Fibroblast of lung (primary cell): ENCODE measurements around the gene SUFU. TPM values are rescaled to one million over a fixed set of nuclear protein-coding genes. Genes with fewer than 3 reads are reported as not detected.

ENCODE experiments used
- DNase-seq, 2 donors: peaks; one replicate each; pipeline versions ENCODE4 v3.0.0 to v3.0.0-alpha.2; 2010; ENCODE audit warnings: low read depth in 2 of 2
- H2AFZ ChIP-seq: 2 replicates; pipeline ENCODE4 v1.5.1; 2012; ENCODE audit warnings: low read length, control low read depth, inconsistent platforms
- H3K27ac ChIP-seq: 2 replicates; pipeline ENCODE4 v1.5.1; 2011; ENCODE audit warnings: low read length, control low read depth; ENCODE audit not compliant: insufficient read depth
- H3K27me3 ChIP-seq: 2 replicates; pipeline ENCODE4 v1.5.1; 2011; ENCODE audit warnings: mild to moderate bottlenecking, low read length; ENCODE audit not compliant: control insufficient read depth, insufficient read depth
- H3K36me3 ChIP-seq: 2 replicates; pipeline ENCODE4 v1.5.1; 2011; ENCODE audit warnings: low read length; ENCODE audit not compliant: control insufficient read depth, insufficient read depth
- H3K4me1 ChIP-seq: 2 replicates; pipeline ENCODE4 v1.5.1; 2011; ENCODE audit warnings: low read length; ENCODE audit not compliant: control insufficient read depth, insufficient read depth; ENCODE audit errors: extremely low read depth
- H3K4me2 ChIP-seq: 2 replicates; pipeline ENCODE4 v1.5.1; 2011; ENCODE audit warnings: low read length, control low read depth; ENCODE audit not compliant: insufficient read depth; ENCODE audit errors: extremely low read depth
- H3K4me3 ChIP-seq, 4 experiments: fragments of 200-600 bp in 1 of 4; sonication (generic) in 1 of 4; replicated peaks in 1 of 4; 2 replicates each; pipeline ENCODE4 v1.5.1; 2011 to 2016; ENCODE audit warnings: low read length in 4 of 4, low read depth in 3 of 4, mild to moderate bottlenecking in 3 of 4, control low read depth in 2 of 4, inconsistent platforms in 1 of 4, mixed read lengths in 1 of 4; ENCODE audit not compliant: insufficient read depth in 1 of 4; ENCODE audit errors: control extremely low read depth in 1 of 4
- H3K79me2 ChIP-seq: 2 replicates; pipeline ENCODE4 v1.5.1; 2012; ENCODE audit warnings: mild to moderate bottlenecking, low read length, inconsistent platforms; ENCODE audit not compliant: control insufficient read depth, insufficient read depth
- H3K9ac ChIP-seq: 2 replicates; pipeline ENCODE4 v1.5.1; 2011; ENCODE audit warnings: mild to moderate bottlenecking, low read length, control low read depth; ENCODE audit not compliant: insufficient read depth
- H3K9me3 ChIP-seq: 2 replicates; pipeline ENCODE4 v1.5.1; 2012; ENCODE audit warnings: low read depth, low read length; ENCODE audit not compliant: control insufficient read depth, insufficient read depth
- H4K20me1 ChIP-seq: 2 replicates; pipeline ENCODE4 v1.5.1; 2011; ENCODE audit warnings: low read length; ENCODE audit not compliant: control insufficient read depth, insufficient read depth; ENCODE audit errors: extremely low read depth
- EZH2 ChIP-seq: IDR thresholded peaks from 2 replicates; pipeline ENCODE4 v1.5.1; 2012; ENCODE audit warnings: low read length, control low read depth, mild to moderate bottlenecking; ENCODE audit errors: missing control alignments
- polyA plus RNA-seq, 2 donors: library from polyadenylated mRNA; depleted of rRNA in 1 of 2; stranded (reverse) in 1 of 2; unstranded in 1 of 2; fragments of >200 nt; gene quantifications; 2 replicates each; pipeline ENCODE4 v1.2.1, GENCODE V29; 2011 to 2012; ENCODE audit warnings: missing spikeins in 1 of 2
- total RNA-seq: library from RNA; depleted of rRNA; stranded (reverse); fragments of >200 nt; gene quantifications from 2 replicates; pipeline ENCODE4 v1.2.1, GENCODE V29; 2014
- TF ChIP-seq, protein P1 (sequence below), 2 donors: IDR thresholded peaks in 1 of 2; conservative IDR thresholded peaks in 1 of 2; 1 replicate in 1 of 2; 2 replicates in 1 of 2; pipeline ENCODE4 v1.5.1; 2011 to 2012; ENCODE audit warnings: low read length in 2 of 2, control low read depth in 1 of 2, inconsistent platforms in 1 of 2, low read depth in 1 of 2, mild to moderate bottlenecking in 1 of 2

The SUFU gene
- total and polyA plus RNA-seq, 2 donors (not counting 1 experiment from before 2014, with no cell fraction given) = 4.3 to 5.6 TPM

- H4K20me1 ChIP-seq = no peaks in the 10 kb centered on the region
- TF ChIP-seq EZH2 = no peak
- TF ChIP-seq, protein P1, sequence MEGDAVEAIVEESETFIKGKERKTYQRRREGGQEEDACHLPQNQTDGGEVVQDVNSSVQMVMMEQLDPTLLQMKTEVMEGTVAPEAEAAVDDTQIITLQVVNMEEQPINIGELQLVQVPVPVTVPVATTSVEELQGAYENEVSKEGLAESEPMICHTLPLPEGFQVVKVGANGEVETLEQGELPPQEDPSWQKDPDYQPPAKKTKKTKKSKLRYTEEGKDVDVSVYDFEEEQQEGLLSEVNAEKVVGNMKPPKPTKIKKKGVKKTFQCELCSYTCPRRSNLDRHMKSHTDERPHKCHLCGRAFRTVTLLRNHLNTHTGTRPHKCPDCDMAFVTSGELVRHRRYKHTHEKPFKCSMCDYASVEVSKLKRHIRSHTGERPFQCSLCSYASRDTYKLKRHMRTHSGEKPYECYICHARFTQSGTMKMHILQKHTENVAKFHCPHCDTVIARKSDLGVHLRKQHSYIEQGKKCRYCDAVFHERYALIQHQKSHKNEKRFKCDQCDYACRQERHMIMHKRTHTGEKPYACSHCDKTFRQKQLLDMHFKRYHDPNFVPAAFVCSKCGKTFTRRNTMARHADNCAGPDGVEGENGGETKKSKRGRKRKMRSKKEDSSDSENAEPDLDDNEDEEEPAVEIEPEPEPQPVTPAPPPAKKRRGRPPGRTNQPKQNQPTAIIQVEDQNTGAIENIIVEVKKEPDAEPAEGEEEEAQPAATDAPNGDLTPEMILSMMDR (conservative IDR thresholded peaks at IDR 0.05 in 1 of 2, IDR thresholded peaks at IDR 0.05 in 1 of 2; ENCODE audit: low read depth in 1 of 2, low read length in 2 of 2) = no peak
- no peaks in the 10 kb centered on the region for H3K9me3 ChIP-seq
- H3K27me3 ChIP-seq = no peaks in the 10 kb centered on the region
- H3K4me2 ChIP-seq = no peak overlapping the region
- no peak overlapping the region for H3K4me3 ChIP-seq
- peaks cover 47% of the 10 kb centered on the region for H3K4me1 ChIP-seq
- DNase-seq = no peak
- no peaks in the 10 kb centered on the region for H3K36me3 ChIP-seq
- H3K79me2 ChIP-seq = no peaks in the 10 kb centered on the region
- no peak overlapping the region for H3K9ac ChIP-seq
- H3K27ac ChIP-seq = peak overlapping the region; percentile 37
- H2AFZ ChIP-seq = no peak overlapping the region
Measured at GRCh38 chr10:102624751-102625645, 121.2 kb downstream of the SUFU start.

DNA sequence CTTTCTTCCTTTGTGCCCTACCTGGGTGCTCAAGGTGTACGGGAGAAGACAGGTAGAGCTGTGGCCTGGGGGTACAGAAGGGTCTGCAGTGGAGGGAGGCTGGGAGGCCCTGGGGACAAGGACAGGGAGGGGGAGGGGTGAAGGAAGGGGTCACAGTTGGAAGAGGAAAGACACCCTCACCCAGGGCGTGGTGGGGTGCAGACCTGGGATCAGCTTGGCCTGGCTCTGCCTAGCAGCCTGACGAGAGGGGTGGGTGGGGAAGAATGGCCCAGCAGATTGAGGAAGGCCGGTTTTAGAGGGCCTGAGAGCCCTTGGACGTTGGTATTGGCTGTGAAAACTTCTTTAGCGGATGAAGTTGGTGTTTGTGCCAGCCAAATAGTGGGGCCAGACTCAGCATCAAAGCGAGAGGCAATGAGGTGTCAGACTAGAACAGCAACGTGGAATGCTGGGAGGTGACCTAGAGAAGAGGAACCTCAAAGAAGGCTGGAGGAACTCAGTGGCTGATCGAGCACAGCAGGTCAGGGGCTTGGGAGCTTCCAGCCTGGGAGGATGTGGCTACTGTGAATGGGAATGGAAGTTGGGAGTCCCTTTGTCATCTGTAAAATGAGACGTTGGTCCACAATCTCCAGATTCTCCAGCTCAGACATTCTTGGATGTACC, 122.4 kb downstream of the SUFU start:
- no peak overlapping the region for H3K4me2 ChIP-seq

DNA sequence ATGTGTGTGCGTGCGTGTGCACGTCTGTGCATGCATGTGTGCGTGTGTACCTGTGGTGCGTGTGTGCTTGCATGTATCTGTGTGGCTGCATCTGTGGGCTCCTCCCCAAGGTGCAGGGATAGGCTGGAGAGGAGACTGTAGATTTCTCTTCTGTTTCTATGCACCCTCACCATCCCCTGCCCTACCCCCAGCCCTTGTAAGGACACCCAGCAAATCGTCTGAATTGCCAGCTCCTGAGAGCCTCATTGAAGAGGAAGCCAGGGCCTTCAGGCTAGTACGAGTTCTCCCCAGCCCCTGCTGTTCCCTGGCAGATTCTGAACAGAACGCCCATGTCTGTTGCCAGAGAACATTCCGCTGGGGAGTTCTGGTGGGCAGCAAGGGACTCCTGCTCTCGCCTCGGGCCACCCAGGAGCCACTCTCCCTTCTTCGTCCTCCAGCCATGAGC, 123.5 kb downstream of the SUFU start:
- TF ChIP-seq EZH2 = no peak
- TF ChIP-seq, protein P1 (conservative IDR thresholded peaks at IDR 0.05 in 1 of 2, IDR thresholded peaks at IDR 0.05 in 1 of 2; ENCODE audit: low read depth in 1 of 2, low read length in 2 of 2) = no peak
- Histone ChIP-seq H3K9me3 (no peaks in the 10 kb centered on the region), H3K27ac (peak overlapping the region; percentile 83), H4K20me1 (no peaks in the 10 kb centered on the region), H3K27me3 (no peaks in the 10 kb centered on the region), H3K4me2 (no peak overlapping the region), H2AFZ (peak overlapping the region; percentile 66), H3K4me1 (peaks cover 55% of the 10 kb centered on the region), H3K9ac (peak overlapping the region; percentile 32), H3K36me3 (peaks cover 2% of the 10 kb centered on the region), H3K79me2 (no peaks in the 10 kb centered on the region), H3K4me3 (no peak overlapping the region)
- no peak for DNase-seq

More for the DNA sequence above, 122.4 kb downstream of the SUFU start:
- Histone ChIP-seq H3K36me3 (no peaks in the 10 kb centered on the region), H3K79me2 (no peaks in the 10 kb centered on the region), H3K4me1 (peaks cover 54% of the 10 kb centered on the region), H2AFZ (no peak overlapping the region), H3K9me3 (no peaks in the 10 kb centered on the region), H4K20me1 (no peaks in the 10 kb centered on the region), H3K9ac (no peak overlapping the region), H3K27ac (no peak overlapping the region), H3K4me3 (no peak overlapping the region), H3K27me3 (no peaks in the 10 kb centered on the region)
- DNase-seq = no peak
- no peak for TF ChIP-seq EZH2
- TF ChIP-seq, protein P1 (conservative IDR thresholded peaks at IDR 0.05 in 1 of 2, IDR thresholded peaks at IDR 0.05 in 1 of 2; ENCODE audit: low read depth in 1 of 2, low read length in 2 of 2) = no peak
